Measurements from ENCODE around the gene HOTAIR.

- no peak for TF ChIP-seq CTCF (IDR thresholded peaks at IDR 0.05; ENCODE audit: low read length)
- no peak for TF ChIP-seq EZH2phosphoT487 (IDR thresholded peaks at IDR 0.05; ENCODE audit: low read length)
These were observed 20.7 kb downstream of the HOTAIR start for GRCh38 chr12:53953831-53954693.

Measured in MM.1S (cell line).